ENCODE results near the gene CRYGN. TPM values are rescaled to one million over a fixed set of nuclear protein-coding genes. Genes with fewer than 3 reads are reported as not detected.

The CRYGN gene
- total RNA-seq, 2 experiments from 2014 or later = 0.25 to 0.91 TPM

- POLR2A ChIA-PET = no interaction called here
- ATAC-seq (ENCODE audit: low read depth) (no peak), DNase-seq (no peak)
- Mint-ChIP-seq H3K4me3 (no peak overlapping the region), H3K27me3 (peaks cover 7% of the 10 kb centered on the region), H3K36me3 (no peaks in the 10 kb centered on the region), H3K9me3 (peaks cover 1% of the 10 kb centered on the region), H3K4me1 (peaks cover 13% of the 10 kb centered on the region), H3K27ac (no peak overlapping the region)
Measured at GRCh38 chr7:151454305-151454704, 14.4 kb upstream of the CRYGN start.

GRCh38 chr7:151453326-151453791 lies 13.4 kb upstream of the CRYGN start:
- POLR2A ChIA-PET = no interaction called here
- peaks cover 7% of the 10 kb centered on the region for H3K27me3 Mint-ChIP-seq
- no peak for DNase-seq
- peak overlapping the region; percentile 73 for H3K27ac Mint-ChIP-seq
- H3K9me3 Mint-ChIP-seq = peaks cover 1% of the 10 kb centered on the region
- H3K36me3 Mint-ChIP-seq = no peaks in the 10 kb centered on the region
- no peak overlapping the region for H3K4me3 Mint-ChIP-seq
- peaks cover 18% of the 10 kb centered on the region for H3K4me1 Mint-ChIP-seq
- ATAC-seq (ENCODE audit: low read depth) = no peak

- Mint-ChIP-seq H3K36me3 (no peaks in the 10 kb centered on the region), H3K4me3 (no peak overlapping the region), H3K27ac (no peak overlapping the region), H3K4me1 (peaks cover 18% of the 10 kb centered on the region), H3K27me3 (peaks cover 7% of the 10 kb centered on the region), H3K9me3 (peaks cover under 1% of the 10 kb centered on the region)
- no peak for DNase-seq
- POLR2A ChIA-PET = no interaction called here
- no peak for ATAC-seq (ENCODE audit: low read depth)
Measured at GRCh38 chr7:151452680-151453325, 12.9 kb upstream of the CRYGN start.

GRCh38 chr7:151451626-151452571 lies 12.0 kb upstream of the CRYGN start:
- H3K4me1 Mint-ChIP-seq = peaks cover 14% of the 10 kb centered on the region
- no peaks in the 10 kb centered on the region for H3K36me3 Mint-ChIP-seq
- peak; percentile 29 for DNase-seq
- peaks cover 7% of the 10 kb centered on the region for H3K27me3 Mint-ChIP-seq
- no peak overlapping the region for H3K4me3 Mint-ChIP-seq
- ATAC-seq (ENCODE audit: low read depth) = no peak
- H3K9me3 Mint-ChIP-seq = no peaks in the 10 kb centered on the region
- POLR2A ChIA-PET = no interaction called here
- no peak overlapping the region for H3K27ac Mint-ChIP-seq

- Mint-ChIP-seq H3K4me1 (peaks cover 14% of the 10 kb centered on the region), H3K27me3 (peaks cover 7% of the 10 kb centered on the region), H3K9me3 (no peaks in the 10 kb centered on the region), H3K36me3 (no peaks in the 10 kb centered on the region), H3K27ac (peak overlapping the region; percentile 6), H3K4me3 (no peak overlapping the region)
- no peak for ATAC-seq (ENCODE audit: low read depth)
- POLR2A ChIA-PET = no interaction called here
- DNase-seq = peak; percentile 24
Measured at GRCh38 chr7:151451156-151451555, 11.2 kb upstream of the CRYGN start.

GRCh38 chr7:151449990-151450389 lies 10.0 kb upstream of the CRYGN start:
- Mint-ChIP-seq H3K36me3 (no peaks in the 10 kb centered on the region), H3K27me3 (peaks cover 7% of the 10 kb centered on the region), H3K4me1 (peaks cover 14% of the 10 kb centered on the region), H3K4me3 (no peak overlapping the region), H3K9me3 (no peaks in the 10 kb centered on the region), H3K27ac (no peak overlapping the region)
- DNase-seq (no peak), ATAC-seq (ENCODE audit: low read depth) (no peak)
- POLR2A ChIA-PET = interaction anchor here (0.6 kb wide), 1 partner anchor 123 kb away, joined by 3 read pairs; no protein-coding TSS in a partner anchor

GRCh38 chr7:151448261-151449252 lies 8.6 kb upstream of the CRYGN start:
- peaks cover 7% of the 10 kb centered on the region for H3K27me3 Mint-ChIP-seq
- H3K27ac Mint-ChIP-seq = peak overlapping the region; percentile 75
- DNase-seq (peak; percentile 86), ATAC-seq (ENCODE audit: low read depth) (peak; percentile 92)
- POLR2A ChIA-PET = interaction anchor here (0.9 to 2.1 kb wide), 10 partner anchors 8 to 184 kb away, joined by 3 to 11 read pairs (median 4); partner anchors contain the start of genes CRYGN and RHEB
- H3K4me1 Mint-ChIP-seq = peaks cover 14% of the 10 kb centered on the region
- peak overlapping the region; percentile 66 for H3K4me3 Mint-ChIP-seq
- no peaks in the 10 kb centered on the region for H3K9me3 Mint-ChIP-seq
- H3K36me3 Mint-ChIP-seq = no peaks in the 10 kb centered on the region

GRCh38 chr7:151447901-151448260 lies 7.9 kb upstream of the CRYGN start:
- ATAC-seq (ENCODE audit: low read depth) (no peak), DNase-seq (no peak)
- POLR2A ChIA-PET = interaction anchor here (0.9 to 2.1 kb wide), 9 partner anchors 8 to 133 kb away, joined by 3 to 11 read pairs (median 4); partner anchors contain the start of genes CRYGN and RHEB
- Mint-ChIP-seq H3K27me3 (peaks cover 8% of the 10 kb centered on the region), H3K4me1 (peaks cover 16% of the 10 kb centered on the region), H3K36me3 (no peaks in the 10 kb centered on the region), H3K9me3 (no peaks in the 10 kb centered on the region), H3K27ac (peak overlapping the region; percentile 75), H3K4me3 (peak overlapping the region; percentile 61)

- Mint-ChIP-seq H3K27ac (no peak overlapping the region), H3K9me3 (no peaks in the 10 kb centered on the region), H3K4me3 (no peak overlapping the region), H3K4me1 (peaks cover 14% of the 10 kb centered on the region), H3K36me3 (no peaks in the 10 kb centered on the region), H3K27me3 (peaks cover 10% of the 10 kb centered on the region)
- POLR2A ChIA-PET = interaction anchor here (1.6 to 2.1 kb wide), 2 partner anchors 80 to 132 kb away, joined by 4 to 11 read pairs; no protein-coding TSS in a partner anchor
- ATAC-seq (ENCODE audit: low read depth) (no peak), DNase-seq (no peak)
Measured at GRCh38 chr7:151447312-151447711, 7.4 kb upstream of the CRYGN start.

GRCh38 chr7:151446412-151446811 lies 6.5 kb upstream of the CRYGN start:
- Mint-ChIP-seq H3K36me3 (no peaks in the 10 kb centered on the region), H3K4me1 (peaks cover 19% of the 10 kb centered on the region), H3K4me3 (no peak overlapping the region), H3K9me3 (no peaks in the 10 kb centered on the region), H3K27ac (no peak overlapping the region), H3K27me3 (peaks cover 10% of the 10 kb centered on the region)
- POLR2A ChIA-PET = no interaction called here
- DNase-seq (no peak), ATAC-seq (ENCODE audit: low read depth) (no peak)

GRCh38 chr7:151444632-151445031 lies 4.7 kb upstream of the CRYGN start:
- Mint-ChIP-seq H3K4me1 (peaks cover 31% of the 10 kb centered on the region), H3K4me3 (no peak overlapping the region), H3K36me3 (no peaks in the 10 kb centered on the region), H3K27ac (no peak overlapping the region), H3K9me3 (no peaks in the 10 kb centered on the region), H3K27me3 (peaks cover 7% of the 10 kb centered on the region)
- POLR2A ChIA-PET = no interaction called here
- DNase-seq = no peak
- ATAC-seq (ENCODE audit: low read depth) = no peak

GRCh38 chr7:151442776-151443496 lies 3.0 kb upstream of the CRYGN start:
- ATAC-seq (ENCODE audit: low read depth) (no peak), DNase-seq (no peak)
- no peaks in the 10 kb centered on the region for H3K36me3 Mint-ChIP-seq
- POLR2A ChIA-PET = interaction anchor here (1.5 to 1.6 kb wide), 2 partner anchors 75 to 101 kb away, joined by 3 to 6 read pairs; partner anchors contain the start of gene NUB1
- no peak overlapping the region for H3K4me3 Mint-ChIP-seq
- H3K4me1 Mint-ChIP-seq = peaks cover 24% of the 10 kb centered on the region
- H3K27me3 Mint-ChIP-seq = peaks cover 5% of the 10 kb centered on the region
- no peaks in the 10 kb centered on the region for H3K9me3 Mint-ChIP-seq
- no peak overlapping the region for H3K27ac Mint-ChIP-seq

Data from activated naive CD8-positive, alpha-beta T cell treated with anti-CD3 and anti-CD28 coated beads, Interleukin-2, amount 10 ng/mL, durations not matched to agents 7 days and 5 days (primary cell).